AG04449 (cell line): Measurements from ENCODE around the gene ATP8A2.

Experiments
- CTCF ChIA-PET: fragments of 350-600 bp; formaldehyde crosslinking; extraction: SDS; loops from one replicate; lab custom pipeline; 2021; ENCODE audit warnings: antibody characterized with exemption; lab: Yijun Ruan, JAX
- POLR2A ChIA-PET: fragments of 400-600, 350-600 bp; formaldehyde crosslinking; extraction: SDS; loops from one replicate; lab custom pipeline; 2020; ENCODE audit warnings: antibody characterized with exemption, inconsistent platforms; lab: Yijun Ruan, JAX
- DNase-seq: peaks from one replicate; pipeline ENCODE4 v3.0.0-alpha.2; 2010; ENCODE audit warnings: low read depth, low spot score
- H3K4me3 ChIP-seq: 2 replicates; pipeline ENCODE4 v1.5.1; 2011; ENCODE audit warnings: low read depth, mild to moderate bottlenecking, control low read depth, low read length
- TF ChIP-seq, protein P1 (sequence below): IDR thresholded peaks from one replicate; pipeline ENCODE4 v1.5.1; 2011; ENCODE audit warnings: mild to moderate bottlenecking, moderate library complexity, low read length, control low read depth, inconsistent platforms; ENCODE audit not compliant: insufficient read depth; ENCODE audit errors: missing control alignments

The ATP8A2 gene

GRCh38 chr13:25873242-25873612, 501.5 kb downstream of the ATP8A2 start:
- TF ChIP-seq, protein P1, sequence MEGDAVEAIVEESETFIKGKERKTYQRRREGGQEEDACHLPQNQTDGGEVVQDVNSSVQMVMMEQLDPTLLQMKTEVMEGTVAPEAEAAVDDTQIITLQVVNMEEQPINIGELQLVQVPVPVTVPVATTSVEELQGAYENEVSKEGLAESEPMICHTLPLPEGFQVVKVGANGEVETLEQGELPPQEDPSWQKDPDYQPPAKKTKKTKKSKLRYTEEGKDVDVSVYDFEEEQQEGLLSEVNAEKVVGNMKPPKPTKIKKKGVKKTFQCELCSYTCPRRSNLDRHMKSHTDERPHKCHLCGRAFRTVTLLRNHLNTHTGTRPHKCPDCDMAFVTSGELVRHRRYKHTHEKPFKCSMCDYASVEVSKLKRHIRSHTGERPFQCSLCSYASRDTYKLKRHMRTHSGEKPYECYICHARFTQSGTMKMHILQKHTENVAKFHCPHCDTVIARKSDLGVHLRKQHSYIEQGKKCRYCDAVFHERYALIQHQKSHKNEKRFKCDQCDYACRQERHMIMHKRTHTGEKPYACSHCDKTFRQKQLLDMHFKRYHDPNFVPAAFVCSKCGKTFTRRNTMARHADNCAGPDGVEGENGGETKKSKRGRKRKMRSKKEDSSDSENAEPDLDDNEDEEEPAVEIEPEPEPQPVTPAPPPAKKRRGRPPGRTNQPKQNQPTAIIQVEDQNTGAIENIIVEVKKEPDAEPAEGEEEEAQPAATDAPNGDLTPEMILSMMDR, result no peak
- CTCF ChIA-PET, result interaction anchor here (0.7 kb wide), 1 partner anchor 17 kb away, joined by 3 read pairs; no protein-coding TSS in a partner anchor
- H3K4me3 ChIP-seq, result no peak overlapping the region
- POLR2A ChIA-PET, result no interaction called here
- no peak for DNase-seq

- H3K4me3 ChIP-seq, result no peak overlapping the region
- ChIA-PET POLR2A (no interaction called here), CTCF (no interaction called here)
- TF ChIP-seq, protein P1, result no peak
- DNase-seq, result no peak
Measured at GRCh38 chr13:25874064-25874737, 502.4 kb downstream of the ATP8A2 start.

DNA sequence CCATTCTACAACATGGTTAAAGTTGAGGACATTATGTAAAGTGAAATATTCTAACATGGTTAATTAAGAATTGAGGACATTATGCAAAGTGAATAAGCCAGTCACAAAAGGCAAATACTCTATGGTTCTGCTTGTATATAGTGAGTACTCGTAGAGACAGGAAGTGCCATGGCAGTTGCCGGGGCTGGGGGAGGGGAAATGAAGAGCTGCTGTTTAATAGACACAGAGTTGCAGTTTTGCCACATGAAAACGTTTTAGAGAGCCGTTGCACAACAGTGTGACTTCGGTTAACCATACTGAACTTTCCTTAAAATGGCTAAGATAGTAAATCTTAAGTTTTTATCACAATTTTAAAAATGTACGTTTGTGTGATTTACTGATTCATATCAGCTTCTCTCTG, 503.1 kb downstream of the ATP8A2 start:
- TF ChIP-seq, protein P1, result no peak
- POLR2A ChIA-PET, result no interaction called here
- CTCF ChIA-PET, result no interaction called here
- no peak overlapping the region for H3K4me3 ChIP-seq
- no peak for DNase-seq

DNA sequence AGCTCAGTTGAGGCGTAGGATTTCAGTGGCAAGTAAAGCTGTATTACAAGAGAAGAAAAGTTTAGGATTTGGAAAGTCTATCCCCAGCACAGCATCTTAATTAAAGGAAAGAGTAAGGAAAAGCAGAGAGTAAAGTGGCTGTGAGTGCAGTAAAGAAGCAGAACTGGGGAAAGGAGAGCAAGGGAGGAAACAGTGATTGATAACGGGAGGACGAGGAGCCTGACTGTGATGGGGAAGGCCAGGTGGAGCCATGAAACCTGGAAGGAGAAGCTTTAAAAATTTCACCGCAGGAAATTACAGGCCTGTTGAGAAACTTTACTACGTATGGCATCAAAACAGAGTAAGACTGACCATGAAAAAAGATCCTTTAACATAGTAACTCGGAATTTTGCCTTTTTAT, 504.5 kb downstream of the ATP8A2 start:
- DNase-seq, result no peak
- ChIA-PET POLR2A (no interaction called here), CTCF (no interaction called here)
- TF ChIP-seq, protein P1, result no peak
- no peak overlapping the region for H3K4me3 ChIP-seq

- TF ChIP-seq, protein P1, result no peak
- ChIA-PET POLR2A (no interaction called here), CTCF (no interaction called here)
- DNase-seq, result no peak
- no peak overlapping the region for H3K4me3 ChIP-seq
Measured at GRCh38 chr13:25879466-25879865, 507.7 kb downstream of the ATP8A2 start.

DNA sequence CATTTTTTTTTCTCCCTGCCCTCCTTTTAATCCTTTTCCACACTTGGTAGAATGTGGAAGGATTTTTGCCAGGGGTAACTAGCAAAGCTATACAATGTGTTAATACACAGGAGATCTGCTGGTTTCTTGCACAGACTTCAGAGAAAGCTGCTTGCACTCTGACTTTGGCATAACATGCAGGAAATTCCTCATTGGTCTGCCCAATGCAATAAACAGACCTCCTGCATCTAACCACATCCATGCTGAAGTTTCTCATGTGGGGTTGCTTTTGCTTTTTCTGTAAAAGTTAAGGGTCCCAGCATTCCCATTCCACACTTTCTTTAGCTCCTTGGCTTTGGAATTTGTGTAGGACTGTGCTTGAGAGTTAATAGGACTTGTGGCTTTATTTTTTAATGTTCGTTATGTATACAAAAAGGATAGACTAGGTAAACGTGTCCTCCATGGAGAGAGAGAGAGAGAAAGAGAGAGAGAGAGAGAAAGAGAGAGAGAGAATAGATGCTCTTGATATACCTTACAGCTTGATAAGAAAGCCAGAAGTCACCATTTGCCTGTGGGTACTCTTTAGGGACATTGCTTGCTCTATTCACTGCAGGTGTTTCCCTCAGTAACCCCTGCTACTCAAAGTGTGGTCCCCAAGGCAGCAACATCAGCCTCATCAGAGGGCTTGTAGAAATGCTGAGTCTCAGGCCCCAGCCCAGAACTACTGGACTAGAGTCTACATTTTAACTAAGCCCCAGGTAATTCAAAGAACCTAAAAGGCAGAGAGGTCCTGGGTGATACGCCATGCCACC, 509.6 kb downstream of the ATP8A2 start:
- ChIA-PET POLR2A (no interaction called here), CTCF (no interaction called here)
- TF ChIP-seq, protein P1, result no peak
- no peak for DNase-seq
- no peak overlapping the region for H3K4me3 ChIP-seq
